Measurements from ENCODE around the gene OR13C8.

The OR13C8 gene

GRCh38 chr9:104611213-104611612, 42.2 kb downstream of the OR13C8 start:
- no peak for DNase-seq (ENCODE audit: low spot score)

GRCh38 chr9:104617418-104617817, 48.5 kb downstream of the OR13C8 start:
- DNase-seq (ENCODE audit: low spot score): no peak

- no peak for DNase-seq (ENCODE audit: low spot score)
These were observed 49.1 kb downstream of the OR13C8 start, which contains the start of gene OR13C9 for GRCh38 chr9:104618104-104618503. Gene OR13C9 (minus strand): TSS chr9:104618204. CDS start chr9:104618204, 0 bp downstream.
